Stomach (tissue), 9 donors: Measurements from ENCODE around the gene DUOX2. TPM values are rescaled to one million over a fixed set of nuclear protein-coding genes. Genes with fewer than 3 reads are reported as not detected.

Experiments
- DNase-seq, 2 donors: peaks; one replicate each; pipeline versions ENCODE4 v3.0.0 to v3.0.0-alpha.2; 2013 to 2019
- H3K27ac ChIP-seq, 5 donors: fragments of 200-600 bp in 4 of 5; sonication (generic) in 4 of 5; one replicate each; pipeline ENCODE4 v1.5.1; 2013 to 2019; ENCODE audit warnings: mild to moderate bottlenecking in 1 of 5, moderate library complexity in 1 of 5
- H3K27me3 ChIP-seq, 3 donors: fragments of 200-600 bp; sonication (generic); one replicate each; pipeline ENCODE4 v1.5.1; 2017 to 2019; ENCODE audit warnings: mixed run types in 1 of 3
- H3K36me3 ChIP-seq, 4 donors: fragments of 200-600 bp; sonication (generic); 1 replicate in 3 of 4; 2 replicates in 1 of 4; pipeline ENCODE4 v1.5.1; 2016 to 2019
- H3K4me1 ChIP-seq, 4 donors: fragments of 200-600 bp; sonication (generic); one replicate each; pipeline ENCODE4 v1.5.1; 2016 to 2019
- H3K4me3 ChIP-seq, 4 donors: fragments of 200-600 bp; sonication (generic) in 3 of 4; one replicate each; pipeline ENCODE4 v1.5.1; 2016 to 2019; ENCODE audit warnings: mild to moderate bottlenecking in 1 of 4
- H3K9me3 ChIP-seq, 4 donors: fragments of 200-600 bp; sonication (generic); one replicate each; pipeline ENCODE4 v1.5.1; 2016 to 2019
- CTCF ChIP-seq, 7 experiments: fragments of 450-650 bp in 4 of 7; fragments of 200-600 bp in 3 of 7; sonication (generic) in 3 of 7; IDR thresholded peaks; one replicate each; pipeline ENCODE4 v1.5.1; 2016 to 2019; ENCODE audit warnings: antibody characterized with exemption in 7 of 7, control low read depth in 2 of 7, mild to moderate bottlenecking in 1 of 7
- EP300 ChIP-seq: sonication (generic); formaldehyde crosslinking; IDR thresholded peaks from one replicate; pipeline ENCODE4 v1.6.1; 2017; ENCODE audit warnings: antibody characterized with exemption
- POLR2A ChIP-seq, 4 donors: fragments of 450-650 bp; IDR thresholded peaks; one replicate each; pipeline ENCODE4 v1.6.1; 2016; ENCODE audit warnings: antibody characterized with exemption in 4 of 4, control low read depth in 2 of 4, mild to moderate bottlenecking in 1 of 4, moderate library complexity in 1 of 4
- POLR2AphosphoS5 ChIP-seq, 3 donors: sonication (generic); formaldehyde crosslinking; IDR thresholded peaks; one replicate each; pipeline ENCODE4 v1.6.1; 2016; ENCODE audit warnings: antibody characterized with exemption in 3 of 3
- WGBS, 5 donors: extraction: QIAGEN DNeasy Blood & Tissue Kit in 3 of 5; methylation state at CpG; one replicate each; pipeline versions ENCODE4 v1.1.5 to v1.1.7; 2013 to 2018; 5-methylcytosine and 5-hydroxymethylcytosine counted together
- intact Hi-C: fragments of 100-400 bp; cut with DNase I; formaldehyde crosslinking; loops from one replicate; pipeline ENCODE4 v1.15.1; 2023; ENCODE audit warnings: low total_unique reads
- polyA plus RNA-seq, 3 donors: library from polyadenylated mRNA; stranded (reverse); fragments of 200-250 nt; gene quantifications; one replicate each; pipeline ENCODE4 v1.2.3, GENCODE V29; 2013
- total RNA-seq, 5 donors: library from RNA; depleted of rRNA; stranded (reverse); fragments of >200 nt; gene quantifications; one replicate each; pipeline versions ENCODE4 v1.1.0 to v1.2.3, GENCODE V29; 2014 to 2016
- donor health status: healthy with polysubstance abuse.
- donor health status: Bipolar disorder and iron deficiency.
- donor health status: healthy.

DUOX2 gene
- total and polyA plus RNA-seq, 8 donors = 1.2 to 445 (median 54.5) TPM

- WGBS, 5 donors = 82 to 91% (median 83%) methylated on average over 5 to 6 of the region's 6 CpGs
- intact Hi-C loops = no loop called here
- Histone ChIP-seq H3K27ac (no peak overlapping the region), H3K9me3 (no peaks in the 10 kb centered on the region), H3K4me3 (no peak overlapping the region), H3K36me3 (peaks cover 16 to 57% (median 32%) of the 10 kb centered on the region in 4 donors), H3K27me3 (no peaks in the 10 kb centered on the region), H3K4me1 (peaks cover 0 to 9% (median 2%) of the 10 kb centered on the region in 4 donors)
- TF ChIP-seq POLR2A (IDR thresholded peaks at IDR 0.05) (no peak), POLR2AphosphoS5 (IDR thresholded peaks at IDR 0.05) (no peak), EP300 (no peak), CTCF (IDR thresholded peaks at IDR 0.05) (no peak)
- DNase-seq = no peak
These were observed 36.5 kb upstream of the DUOX2 start for GRCh38 chr15:45150481-45150880.

- intact Hi-C loops = no loop called here
- no peak for TF ChIP-seq EP300
- TF ChIP-seq POLR2AphosphoS5 (IDR thresholded peaks at IDR 0.05) = no peak
- no peak for TF ChIP-seq POLR2A (IDR thresholded peaks at IDR 0.05)
- TF ChIP-seq CTCF (IDR thresholded peaks at IDR 0.05) = no peak
- Histone ChIP-seq H3K27ac (no peak overlapping the region), H3K4me3 (no peak overlapping the region), H3K9me3 (no peaks in the 10 kb centered on the region), H3K4me1 (peaks cover 0 to 9% (median 2%) of the 10 kb centered on the region in 4 donors), H3K27me3 (no peaks in the 10 kb centered on the region), H3K36me3 (peaks cover 17 to 65% (median 37%) of the 10 kb centered on the region in 4 donors)
- DNase-seq = no peak
- 59 to 89% (median 65%) methylated on average over 1 of the region's 1 CpG for WGBS, 5 donors
These were observed 35.1 kb upstream of the DUOX2 start for GRCh38 chr15:45149060-45149459.

GRCh38 chr15:45148076-45149059 lies 34.4 kb upstream of the DUOX2 start:
- Histone ChIP-seq H3K36me3 (peaks cover 19 to 64% (median 39%) of the 10 kb centered on the region in 4 donors), H3K27me3 (no peaks in the 10 kb centered on the region), H3K4me1 (peaks cover 0 to 9% (median 2%) of the 10 kb centered on the region in 4 donors), H3K27ac (no peak overlapping the region), H3K9me3 (no peaks in the 10 kb centered on the region), H3K4me3 (no peak overlapping the region)
- WGBS, 5 donors = 80 to 91% (median 86%) methylated on average over 9 to 12 of the region's 12 CpGs
- no peak for DNase-seq
- intact Hi-C loops = no loop called here
- TF ChIP-seq CTCF (IDR thresholded peaks at IDR 0.05) (no peak), POLR2A (IDR thresholded peaks at IDR 0.05) (no peak), EP300 (no peak), POLR2AphosphoS5 (IDR thresholded peaks at IDR 0.05) (no peak)

- Histone ChIP-seq H3K9me3 (no peaks in the 10 kb centered on the region), H3K36me3 (peaks cover 19 to 69% (median 42%) of the 10 kb centered on the region in 4 donors), H3K4me3 (no peak overlapping the region), H3K27ac (no peak overlapping the region), H3K4me1 (peaks cover 0 to 9% (median 2%) of the 10 kb centered on the region in 4 donors), H3K27me3 (no peaks in the 10 kb centered on the region)
- DNase-seq = no peak
- intact Hi-C loops = no loop called here
- 89 to 96% (median 95%) methylated on average over 7 of the region's 7 CpGs for WGBS, 5 donors
- TF ChIP-seq POLR2A (IDR thresholded peaks at IDR 0.05) (no peak), EP300 (no peak), CTCF (IDR thresholded peaks at IDR 0.05) (no peak), POLR2AphosphoS5 (IDR thresholded peaks at IDR 0.05) (no peak)
These were observed 33.6 kb upstream of the DUOX2 start for GRCh38 chr15:45147606-45148005.
